GM21737 (cell line): ENCODE data around the gene ORAI1.
"Not testable (repeated sequence)": the region's sequence is repeated elsewhere in the genome, so short reads cannot be mapped to it uniquely, and the experiment has no call there.

Source experiments
- ATAC-seq: cut with Tn5 transposase; IDR thresholded peaks from one replicate; pipeline ENCODE4 v1.9.1; 2021; ENCODE audit warnings: mild to moderate bottlenecking, moderate library complexity; ENCODE audit not compliant: unreplicated experiment

The ORAI1 gene

DNA sequence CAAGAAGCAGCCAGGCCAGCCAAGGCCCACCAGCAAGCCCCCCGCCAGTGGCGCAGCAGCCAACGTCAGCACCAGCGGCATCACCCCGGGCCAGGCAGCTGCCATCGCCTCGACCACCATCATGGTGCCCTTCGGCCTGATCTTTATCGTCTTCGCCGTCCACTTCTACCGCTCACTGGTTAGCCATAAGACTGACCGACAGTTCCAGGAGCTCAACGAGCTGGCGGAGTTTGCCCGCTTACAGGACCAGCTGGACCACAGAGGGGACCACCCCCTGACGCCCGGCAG lies 15.0 kb downstream of the ORAI1 start:
- ATAC-seq: no peak

DNA sequence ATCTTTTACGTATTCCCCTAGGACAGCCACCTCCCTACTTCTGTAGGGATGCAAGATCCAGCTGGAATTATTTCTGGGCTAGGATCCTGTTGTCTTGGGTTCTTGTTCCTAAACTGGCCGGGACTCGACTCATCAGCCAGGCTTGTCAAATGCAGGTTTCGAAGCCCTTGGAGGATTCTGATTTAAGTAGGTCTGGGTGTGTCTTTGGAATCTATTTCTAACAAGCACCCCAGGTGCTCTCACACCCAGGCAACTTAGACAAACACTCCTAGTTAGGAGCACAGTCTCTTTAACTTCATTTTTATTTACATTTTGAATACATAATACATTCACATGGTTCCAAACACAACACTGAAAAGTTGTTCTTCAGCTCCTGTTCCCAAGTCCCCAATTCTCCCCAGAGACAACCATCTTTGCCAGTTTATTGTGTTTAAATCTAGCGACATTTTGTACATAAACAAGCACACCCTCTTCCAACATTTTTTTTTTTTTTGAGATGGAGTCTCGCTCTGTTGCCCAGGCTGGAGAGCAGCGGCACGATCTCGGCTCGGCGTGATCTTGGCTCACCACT lies 22.2 kb downstream of the ORAI1 start:
- ATAC-seq: no peak

GRCh38 chr12:121649322-121649721 lies 23.0 kb downstream of the ORAI1 start:
- no peak for ATAC-seq

DNA sequence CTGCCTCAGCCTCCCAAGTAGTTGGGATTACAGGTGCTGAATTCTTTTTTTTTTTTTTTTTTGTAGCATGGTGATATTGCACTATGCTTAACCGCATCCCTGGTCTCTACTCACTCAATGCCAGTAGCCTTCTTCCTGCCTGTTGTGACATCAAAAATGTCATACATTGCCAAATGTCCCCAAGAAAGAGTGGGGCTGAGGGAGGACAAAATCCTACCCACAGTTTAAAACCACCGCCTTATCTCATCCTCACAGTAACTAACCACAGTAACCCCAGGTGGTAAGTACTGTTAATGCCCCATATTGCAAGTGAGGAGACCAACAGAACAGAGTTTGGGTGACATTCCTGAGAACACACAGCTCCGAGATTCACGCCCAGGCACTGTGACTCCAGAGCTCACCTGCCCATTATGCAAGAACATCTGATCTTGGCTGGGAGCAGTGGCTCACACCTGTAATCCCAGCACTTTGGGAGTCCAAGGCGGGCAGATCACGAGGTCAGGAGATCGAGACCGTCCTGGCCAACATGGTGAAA lies 23.6 kb downstream of the ORAI1 start:
- no peak for ATAC-seq

- no peak for ATAC-seq
Observed at GRCh38 chr12:121651320-121651719, 25.0 kb downstream of the ORAI1 start.

- no peak for ATAC-seq
Observed at GRCh38 chr12:121652767-121653497, 26.6 kb downstream of the ORAI1 start.

GRCh38 chr12:121653999-121654398 lies 27.7 kb downstream of the ORAI1 start:
- ATAC-seq: no peak

- ATAC-seq: no peak
Observed at GRCh38 chr12:121656122-121656521, 29.8 kb downstream of the ORAI1 start.

GRCh38 chr12:121657305-121658008 lies 31.1 kb downstream of the ORAI1 start:
- no peak for ATAC-seq

GRCh38 chr12:121661353-121662105 lies 35.2 kb downstream of the ORAI1 start:
- not testable (repeated sequence) for ATAC-seq

DNA sequence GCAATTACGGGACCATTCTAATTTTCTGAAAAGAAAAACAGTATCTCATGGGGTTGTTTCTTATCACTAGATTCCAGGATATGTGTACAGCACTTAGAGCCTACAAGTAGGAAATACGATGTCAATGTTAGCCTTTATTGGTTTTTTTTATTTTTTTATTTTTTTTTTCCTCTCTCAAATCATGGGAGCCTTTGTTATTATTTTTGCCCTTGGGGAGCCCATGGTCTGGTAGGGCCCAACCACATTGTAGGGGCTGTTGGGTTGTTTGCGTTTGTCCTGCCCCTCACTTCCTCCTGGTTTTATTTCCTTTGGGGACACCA lies 37.2 kb downstream of the ORAI1 start:
- no peak for ATAC-seq

DNA sequence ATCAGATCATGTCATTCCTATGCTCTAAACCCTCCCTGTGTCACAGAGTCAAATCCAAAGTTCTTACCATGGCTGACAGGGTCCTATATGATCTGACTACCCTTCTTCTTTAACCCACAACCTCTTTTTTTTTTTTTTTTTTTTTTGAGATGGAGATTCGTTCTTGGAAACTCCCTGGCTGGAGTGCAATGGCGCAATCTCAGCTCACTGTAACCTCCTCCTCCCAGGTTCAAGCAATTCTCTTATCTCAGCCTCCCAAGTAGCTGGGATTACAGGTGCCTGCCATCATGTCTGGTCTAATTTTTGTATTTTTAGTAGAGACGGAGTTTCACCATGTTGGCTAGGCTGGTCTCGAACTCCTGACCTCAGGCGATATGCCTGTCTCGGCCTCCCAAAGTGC lies 40.5 kb downstream of the ORAI1 start:
- ATAC-seq: not testable (repeated sequence)

GRCh38 chr12:121668750-121669520 lies 42.6 kb downstream of the ORAI1 start:
- no peak for ATAC-seq

DNA sequence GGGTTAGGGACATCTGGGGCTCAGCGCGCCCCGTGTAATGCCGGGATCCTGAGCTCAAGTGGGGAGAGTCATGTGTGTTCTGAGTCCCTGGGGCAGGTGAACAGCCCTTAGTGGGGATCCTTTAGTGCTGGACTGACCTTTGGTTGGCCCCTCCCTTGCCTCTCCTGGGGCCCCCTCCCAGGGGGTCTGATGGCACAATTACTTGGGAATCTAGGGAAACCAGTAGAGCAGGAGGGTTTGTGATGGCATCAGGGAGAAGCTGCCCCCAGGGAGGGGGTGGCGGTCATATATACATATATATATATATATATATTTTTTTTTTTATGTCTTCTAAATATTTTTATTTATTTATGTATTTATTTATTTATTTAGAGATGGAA lies 43.2 kb downstream of the ORAI1 start, which contains the start of gene MORN3:
MORN3 (minus strand) TSS at position 134 of the 380 bp plus-strand sequence. CDS start 171 bp downstream, outside the sequence.
- no peak for ATAC-seq

- no peak for ATAC-seq
Observed at GRCh38 chr12:121673013-121673511, 46.7 kb downstream of the ORAI1 start.

DNA sequence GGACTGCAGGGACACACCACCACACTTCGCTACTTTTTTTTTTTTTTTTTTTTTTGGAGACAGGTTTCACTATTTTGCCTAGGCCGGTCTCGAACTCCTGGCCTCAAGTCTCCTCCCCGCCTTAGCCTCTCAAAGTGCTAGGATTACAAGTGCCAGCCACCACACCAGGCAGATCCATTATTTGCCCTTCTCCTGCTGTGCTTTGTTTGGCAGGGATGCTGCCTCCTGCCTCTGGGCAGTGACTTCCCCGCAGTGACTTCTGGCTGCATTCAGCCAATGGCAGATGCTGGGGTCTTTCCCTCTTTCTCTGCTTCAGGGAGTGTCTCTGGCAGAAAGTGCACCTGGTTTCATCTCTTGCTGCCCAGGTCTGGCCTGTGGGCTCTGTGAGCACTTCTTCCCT lies 49.9 kb downstream of the ORAI1 start:
- ATAC-seq: no peak

DNA sequence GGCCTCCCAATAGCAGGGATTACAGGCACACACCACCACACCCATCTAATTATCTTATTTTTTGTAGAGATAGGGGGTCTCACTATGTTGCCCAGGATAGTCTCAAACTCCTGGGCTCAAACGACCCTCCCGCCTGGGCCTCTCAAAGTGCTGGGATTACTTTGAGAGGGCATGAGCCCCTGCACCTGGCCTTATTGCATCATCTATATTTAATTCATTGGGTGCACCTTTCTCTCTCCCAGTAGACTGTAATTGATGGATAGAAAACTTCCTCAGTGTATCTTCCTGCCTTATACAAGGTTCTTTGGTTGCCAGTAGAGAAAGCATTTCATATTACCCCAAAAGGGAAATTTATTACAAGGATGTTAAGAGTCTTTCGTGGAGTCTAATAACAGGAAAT lies 52.0 kb downstream of the ORAI1 start:
- ATAC-seq: no peak

- ATAC-seq: no peak
Observed at GRCh38 chr12:121678716-121679300, 52.5 kb downstream of the ORAI1 start.

GRCh38 chr12:121679661-121680197 lies 53.4 kb downstream of the ORAI1 start:
- ATAC-seq: not testable (repeated sequence)

DNA sequence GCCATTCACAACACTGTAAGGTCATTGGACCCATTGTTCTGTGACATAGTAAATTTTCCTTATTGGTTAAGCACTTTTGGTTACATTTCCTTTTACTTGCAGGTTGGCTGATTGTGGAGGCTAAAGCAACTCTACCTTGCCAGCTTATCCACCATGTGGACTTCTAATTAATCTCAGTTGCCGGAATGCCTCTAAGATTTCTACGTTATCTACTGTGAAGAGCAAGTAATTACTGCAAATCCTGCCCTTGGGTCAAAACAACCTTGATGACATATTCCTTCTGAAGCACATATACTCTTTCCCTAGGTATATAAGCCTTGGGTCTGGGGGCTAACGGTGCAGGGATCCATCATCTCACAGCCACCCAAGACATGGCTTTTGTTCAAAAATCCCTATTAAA lies 62.6 kb downstream of the ORAI1 start:
- no peak for ATAC-seq
